Measurements from ENCODE around the gene CCDC57. TPM values are rescaled to one million over a fixed set of nuclear protein-coding genes. Genes with fewer than 3 reads are reported as not detected.

The CCDC57 gene
- total and polyA plus RNA-seq, 5 donors from 2014 or later: 27.7 to 76.6 (median 38.1) TPM

- H3K4me1 Mint-ChIP-seq: peaks cover 0 to 9% (median 2%) of the 10 kb centered on the region in 4 donors
- H3K9me3 Mint-ChIP-seq: no peaks in the 10 kb centered on the region
- H3K36me3 Mint-ChIP-seq: peaks cover 6% of the 10 kb centered on the region
- Histone ChIP-seq H3K4me3 (ENCODE audit: low read depth, low read length) (no peak overlapping the region), H3K9me3 (ENCODE audit: control insufficient read depth in 2 of 2, low read length in 2 of 2) (no peaks in the 10 kb centered on the region), H3K27ac (ENCODE audit: insufficient read depth, low read length, poor library complexity, severe bottlenecking) (no peak overlapping the region), H3K4me1 (ENCODE audit: control insufficient read depth, insufficient read depth, low read length, poor library complexity, severe bottlenecking) (no peaks in the 10 kb centered on the region), H3K27me3 (ENCODE audit: control insufficient read depth, insufficient read depth, low read length) (no peaks in the 10 kb centered on the region), H3K36me3 (ENCODE audit: control insufficient read depth, insufficient read depth, low read length) (no peaks in the 10 kb centered on the region)
- H3K27ac Mint-ChIP-seq: no peak overlapping the region
- ATAC-seq (ENCODE audit: low read depth in 2 of 2) (no peak), DNase-seq (no peak)
- no peaks in the 10 kb centered on the region for H3K27me3 Mint-ChIP-seq
- H3K4me3 Mint-ChIP-seq: no peak overlapping the region
These were observed 99.2 kb downstream of the CCDC57 start for GRCh38 chr17:82113422-82113821.

GRCh38 chr17:82112914-82113311 lies 99.7 kb downstream of the CCDC57 start:
- Histone ChIP-seq H3K9me3 (ENCODE audit: control insufficient read depth in 2 of 2, low read length in 2 of 2) (no peaks in the 10 kb centered on the region), H3K4me3 (ENCODE audit: low read depth, low read length) (no peak overlapping the region), H3K27ac (ENCODE audit: insufficient read depth, low read length, poor library complexity, severe bottlenecking) (no peak overlapping the region), H3K4me1 (ENCODE audit: control insufficient read depth, insufficient read depth, low read length, poor library complexity, severe bottlenecking) (no peaks in the 10 kb centered on the region), H3K27me3 (ENCODE audit: control insufficient read depth, insufficient read depth, low read length) (no peaks in the 10 kb centered on the region), H3K36me3 (ENCODE audit: control insufficient read depth, insufficient read depth, low read length) (no peaks in the 10 kb centered on the region)
- ATAC-seq (ENCODE audit: low read depth in 2 of 2) (no peak), DNase-seq (no peak)
- Mint-ChIP-seq H3K27ac (no peak overlapping the region), H3K27me3 (no peaks in the 10 kb centered on the region), H3K4me3 (no peak overlapping the region), H3K9me3 (no peaks in the 10 kb centered on the region), H3K36me3 (peaks cover 3% of the 10 kb centered on the region), H3K4me1 (peaks cover 0 to 10% (median 2%) of the 10 kb centered on the region in 4 donors)

GRCh38 chr17:82112181-82112913 lies 100.3 kb downstream of the CCDC57 start:
- H3K27me3 ChIP-seq (ENCODE audit: control insufficient read depth, insufficient read depth, low read length): no peaks in the 10 kb centered on the region
- DNase-seq (no peak), ATAC-seq (ENCODE audit: low read depth in 2 of 2) (no peak)
- no peaks in the 10 kb centered on the region for H3K36me3 ChIP-seq (ENCODE audit: control insufficient read depth, insufficient read depth, low read length)
- H3K27ac Mint-ChIP-seq: no peak overlapping the region
- peaks cover 4% of the 10 kb centered on the region for H3K4me1 ChIP-seq (ENCODE audit: control insufficient read depth, insufficient read depth, low read length, poor library complexity, severe bottlenecking)
- no peaks in the 10 kb centered on the region for H3K9me3 Mint-ChIP-seq
- no peak overlapping the region for H3K27ac ChIP-seq (ENCODE audit: insufficient read depth, low read length, poor library complexity, severe bottlenecking)
- H3K4me3 ChIP-seq (ENCODE audit: low read depth, low read length): no peak overlapping the region
- H3K9me3 ChIP-seq (ENCODE audit: control insufficient read depth in 2 of 2, low read length in 2 of 2): no peaks in the 10 kb centered on the region
- H3K4me1 Mint-ChIP-seq: peaks cover 0 to 15% (median 2%) of the 10 kb centered on the region in 4 donors
- no peaks in the 10 kb centered on the region for H3K36me3 Mint-ChIP-seq
- no peak overlapping the region for H3K4me3 Mint-ChIP-seq
- H3K27me3 Mint-ChIP-seq: no peaks in the 10 kb centered on the region

GRCh38 chr17:82110298-82110697 lies 102.3 kb downstream of the CCDC57 start:
- Mint-ChIP-seq H3K27me3 (no peaks in the 10 kb centered on the region), H3K9me3 (no peaks in the 10 kb centered on the region), H3K4me1 (peaks cover 0 to 34% (median 6%) of the 10 kb centered on the region in 4 donors), H3K4me3 (peak overlapping the region in 1 of 4 donors; percentile 58), H3K36me3 (no peaks in the 10 kb centered on the region), H3K27ac (peak overlapping the region in 1 of 3 donors; percentile 51)
- Histone ChIP-seq H3K27me3 (ENCODE audit: control insufficient read depth, insufficient read depth, low read length) (no peaks in the 10 kb centered on the region), H3K4me1 (ENCODE audit: control insufficient read depth, insufficient read depth, low read length, poor library complexity, severe bottlenecking) (peaks cover 24% of the 10 kb centered on the region), H3K4me3 (ENCODE audit: low read depth, low read length) (no peak overlapping the region), H3K9me3 (ENCODE audit: control insufficient read depth in 2 of 2, low read length in 2 of 2) (no peaks in the 10 kb centered on the region), H3K36me3 (ENCODE audit: control insufficient read depth, insufficient read depth, low read length) (no peaks in the 10 kb centered on the region), H3K27ac (ENCODE audit: insufficient read depth, low read length, poor library complexity, severe bottlenecking) (no peak overlapping the region)
- DNase-seq: peak in 1 of 3 donors; percentile 60
- ATAC-seq (ENCODE audit: low read depth in 2 of 2): peak in 1 of 2 donors; percentile 27

GRCh38 chr17:82108961-82109475 lies 103.6 kb downstream of the CCDC57 start:
- ATAC-seq (ENCODE audit: low read depth in 2 of 2): no peak
- H3K36me3 ChIP-seq (ENCODE audit: control insufficient read depth, insufficient read depth, low read length): no peaks in the 10 kb centered on the region
- Mint-ChIP-seq H3K9me3 (no peaks in the 10 kb centered on the region), H3K4me3 (peak overlapping the region in 3 of 4 donors; percentile 24 to 48 (median 24)), H3K27me3 (no peaks in the 10 kb centered on the region), H3K36me3 (no peaks in the 10 kb centered on the region), H3K27ac (peak overlapping the region; percentile 71 to 98 (median 82)), H3K4me1 (peaks cover 0 to 40% (median 7%) of the 10 kb centered on the region in 4 donors)
- no peak overlapping the region for H3K4me3 ChIP-seq (ENCODE audit: low read depth, low read length)
- peaks cover 30% of the 10 kb centered on the region for H3K4me1 ChIP-seq (ENCODE audit: control insufficient read depth, insufficient read depth, low read length, poor library complexity, severe bottlenecking)
- no peaks in the 10 kb centered on the region for H3K9me3 ChIP-seq (ENCODE audit: control insufficient read depth in 2 of 2, low read length in 2 of 2)
- no peaks in the 10 kb centered on the region for H3K27me3 ChIP-seq (ENCODE audit: control insufficient read depth, insufficient read depth, low read length)
- DNase-seq: no peak
- no peak overlapping the region for H3K27ac ChIP-seq (ENCODE audit: insufficient read depth, low read length, poor library complexity, severe bottlenecking)

- Histone ChIP-seq H3K9me3 (ENCODE audit: control insufficient read depth in 2 of 2, low read length in 2 of 2) (no peaks in the 10 kb centered on the region), H3K4me1 (ENCODE audit: control insufficient read depth, insufficient read depth, low read length, poor library complexity, severe bottlenecking) (peaks cover 30% of the 10 kb centered on the region), H3K36me3 (ENCODE audit: control insufficient read depth, insufficient read depth, low read length) (no peaks in the 10 kb centered on the region), H3K27me3 (ENCODE audit: control insufficient read depth, insufficient read depth, low read length) (no peaks in the 10 kb centered on the region), H3K4me3 (ENCODE audit: low read depth, low read length) (no peak overlapping the region), H3K27ac (ENCODE audit: insufficient read depth, low read length, poor library complexity, severe bottlenecking) (no peak overlapping the region)
- no peaks in the 10 kb centered on the region for H3K9me3 Mint-ChIP-seq
- ATAC-seq (ENCODE audit: low read depth in 2 of 2) (no peak), DNase-seq (no peak)
- H3K27ac Mint-ChIP-seq: peak overlapping the region; percentile 2 to 98 (median 82)
- H3K27me3 Mint-ChIP-seq: no peaks in the 10 kb centered on the region
- no peaks in the 10 kb centered on the region for H3K36me3 Mint-ChIP-seq
- H3K4me1 Mint-ChIP-seq: peaks cover 0 to 40% (median 8%) of the 10 kb centered on the region in 4 donors
- peak overlapping the region in 3 of 4 donors; percentile 24 to 48 (median 24) for H3K4me3 Mint-ChIP-seq
These were observed 104.1 kb downstream of the CCDC57 start for GRCh38 chr17:82108496-82108945.

GRCh38 chr17:82108038-82108437 lies 104.6 kb downstream of the CCDC57 start:
- no peaks in the 10 kb centered on the region for H3K27me3 Mint-ChIP-seq
- DNase-seq (no peak), ATAC-seq (ENCODE audit: low read depth in 2 of 2) (no peak)
- Histone ChIP-seq H3K9me3 (ENCODE audit: control insufficient read depth in 2 of 2, low read length in 2 of 2) (no peaks in the 10 kb centered on the region), H3K4me3 (ENCODE audit: low read depth, low read length) (no peak overlapping the region), H3K36me3 (ENCODE audit: control insufficient read depth, insufficient read depth, low read length) (no peaks in the 10 kb centered on the region), H3K27ac (ENCODE audit: insufficient read depth, low read length, poor library complexity, severe bottlenecking) (no peak overlapping the region), H3K4me1 (ENCODE audit: control insufficient read depth, insufficient read depth, low read length, poor library complexity, severe bottlenecking) (peaks cover 30% of the 10 kb centered on the region), H3K27me3 (ENCODE audit: control insufficient read depth, insufficient read depth, low read length) (no peaks in the 10 kb centered on the region)
- H3K4me1 Mint-ChIP-seq: peaks cover 0 to 40% (median 8%) of the 10 kb centered on the region in 4 donors
- no peaks in the 10 kb centered on the region for H3K36me3 Mint-ChIP-seq
- H3K9me3 Mint-ChIP-seq: no peaks in the 10 kb centered on the region
- H3K4me3 Mint-ChIP-seq: peak overlapping the region in 2 of 4 donors; percentile 24 to 32
- H3K27ac Mint-ChIP-seq: peak overlapping the region in 2 of 3 donors; percentile 82 to 98
